Natural killer cell treated with Interleukin-12 subunit alpha and Interleukin-12 subunit beta and Interleukin-15 and Interleukin-18, amount 100 ng/mL, for 72 hours (primary cell): ENCODE results near the gene ABHD16A. TPM values are rescaled to one million over a fixed set of nuclear protein-coding genes. Genes with fewer than 3 reads are reported as not detected.

ENCODE experiments used
- ATAC-seq, 2 donors: fragments of 150-1000 bp; cut with Tn5 transposase in 1 of 2; sonication (Bioruptor Pico), chemical (Tn5 transposase) in 1 of 2; 2 replicates each; pipeline ENCODE4 v1.10.0; 2021
- DNase-seq: peaks from one replicate; pipeline ENCODE4 v3.0.0; 2022; ENCODE audit warnings: low spot score
- H3K27ac Mint-ChIP-seq, 2 donors: 1 replicate in 1 of 2; 2 replicates in 1 of 2; pipeline ENCODE4 v1.8.0; 2022; ENCODE audit warnings: mixed read lengths in 2 of 2, mild to moderate bottlenecking in 1 of 2, moderate library complexity in 1 of 2
- H3K27me3 Mint-ChIP-seq, 2 donors: 1 replicate in 1 of 2; 2 replicates in 1 of 2; pipeline ENCODE4 v1.8.0; 2022; ENCODE audit warnings: mixed read lengths in 2 of 2
- H3K36me3 Mint-ChIP-seq: one replicate; pipeline ENCODE4 v1.8.0; 2022; ENCODE audit warnings: mixed read lengths
- H3K4me1 Mint-ChIP-seq, 2 donors: 1 replicate in 1 of 2; 2 replicates in 1 of 2; pipeline ENCODE4 v1.8.0; 2022; ENCODE audit warnings: low read depth in 2 of 2, mixed read lengths in 2 of 2, mild to moderate bottlenecking in 1 of 2
- H3K4me3 Mint-ChIP-seq: one replicate; pipeline ENCODE4 v1.8.0; 2022; ENCODE audit warnings: mixed read lengths
- H3K9me3 Mint-ChIP-seq: 2 replicates; pipeline ENCODE4 v1.8.0; 2022; ENCODE audit warnings: mixed read lengths
- total RNA-seq, 2 donors: library from RNA; stranded (reverse); gene quantifications; one replicate each; pipeline ENCODE4 v1.2.3, GENCODE V29; 2022

The ABHD16A gene
- total RNA-seq, 2 donors from 2014 or later, result 60.6 to 77.5 TPM

DNA sequence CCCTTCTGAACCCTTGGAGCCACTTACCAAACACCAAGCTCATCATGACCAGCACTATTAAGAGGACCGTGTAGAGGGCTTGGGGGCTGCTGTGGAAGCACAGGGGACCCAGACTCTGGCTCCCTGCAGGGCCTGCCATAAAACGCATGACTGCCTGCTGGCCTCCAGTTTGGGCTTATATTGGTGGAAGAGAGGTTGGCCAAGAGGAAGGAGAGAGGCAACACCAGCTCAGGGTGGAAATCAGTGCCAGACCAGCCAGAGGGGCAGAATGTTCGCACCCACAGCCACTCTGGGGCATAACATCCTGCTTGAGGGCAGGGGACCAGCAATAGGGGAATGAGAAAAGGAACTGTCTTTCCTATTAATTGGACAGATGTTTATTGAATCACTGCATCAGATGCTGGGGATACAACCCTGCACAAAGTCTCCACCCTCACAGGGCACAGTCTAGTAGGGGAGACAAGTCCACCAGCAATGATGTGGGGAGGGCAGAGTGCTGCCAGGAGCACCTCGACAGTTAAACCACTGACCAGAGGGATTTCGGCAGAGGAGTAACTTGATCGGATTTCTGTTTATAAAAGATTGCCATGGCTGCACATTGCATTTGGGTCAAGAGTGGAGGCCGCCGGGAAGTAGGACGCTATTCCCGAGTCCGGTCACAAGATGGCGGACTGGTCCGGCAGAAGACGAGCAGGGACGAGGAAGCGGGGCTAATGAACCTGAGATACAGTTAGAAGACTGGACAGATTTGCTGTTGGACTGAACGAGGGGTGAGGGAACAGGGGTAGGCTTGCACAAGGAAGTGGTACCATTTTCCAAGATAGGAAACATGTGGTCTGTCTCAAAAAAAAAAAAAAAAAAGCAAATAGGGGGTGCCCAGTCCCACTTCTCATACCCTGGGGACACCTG is 22.6 kb downstream of the ABHD16A start, which contains the start of gene LY6G5C:
LY6G5C (minus strand) TSS at position 842 of the 909 bp plus-strand sequence; CDS start at position 148, 694 bp downstream.
- no peaks in the 10 kb centered on the region for H3K27me3 Mint-ChIP-seq
- peak; percentile 76 to 85 for ATAC-seq
- H3K4me1 Mint-ChIP-seq, result peaks cover 26 to 29% of the 10 kb centered on the region in 2 donors
- DNase-seq, result no peak
- peak within 1 kb of the TSS; percentile 44 to 89 for H3K27ac Mint-ChIP-seq
- H3K9me3 Mint-ChIP-seq, result no peaks in the 10 kb centered on the region
- no peaks in the 10 kb centered on the region for H3K36me3 Mint-ChIP-seq
- peak within 1 kb of the TSS; percentile 85 for H3K4me3 Mint-ChIP-seq

DNA sequence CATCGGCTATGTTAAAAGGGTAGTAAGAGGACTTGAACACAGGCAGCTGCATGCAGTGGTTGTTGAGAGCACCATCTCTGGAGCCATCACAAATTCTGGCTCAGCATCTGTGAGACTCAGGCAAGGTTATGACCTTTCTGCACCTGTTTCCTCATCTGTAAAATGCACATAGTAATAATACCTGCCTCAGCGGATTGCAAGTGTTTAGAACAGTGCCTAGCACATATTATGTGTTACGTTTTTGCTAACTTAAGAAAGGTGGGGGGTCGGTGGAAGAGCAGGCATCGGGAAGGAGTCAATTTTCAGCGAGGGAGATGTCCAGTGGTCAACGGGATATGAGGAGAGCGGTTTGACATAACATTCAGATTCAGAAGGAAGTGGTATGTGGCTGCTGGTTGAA is 25.2 kb downstream of the ABHD16A start:
- Mint-ChIP-seq H3K4me3 (no peak overlapping the region), H3K9me3 (no peaks in the 10 kb centered on the region), H3K27me3 (no peaks in the 10 kb centered on the region), H3K27ac (no peak overlapping the region), H3K4me1 (peaks cover 25 to 26% of the 10 kb centered on the region in 2 donors), H3K36me3 (no peaks in the 10 kb centered on the region)
- no peak for DNase-seq
- ATAC-seq, result no peak

DNA sequence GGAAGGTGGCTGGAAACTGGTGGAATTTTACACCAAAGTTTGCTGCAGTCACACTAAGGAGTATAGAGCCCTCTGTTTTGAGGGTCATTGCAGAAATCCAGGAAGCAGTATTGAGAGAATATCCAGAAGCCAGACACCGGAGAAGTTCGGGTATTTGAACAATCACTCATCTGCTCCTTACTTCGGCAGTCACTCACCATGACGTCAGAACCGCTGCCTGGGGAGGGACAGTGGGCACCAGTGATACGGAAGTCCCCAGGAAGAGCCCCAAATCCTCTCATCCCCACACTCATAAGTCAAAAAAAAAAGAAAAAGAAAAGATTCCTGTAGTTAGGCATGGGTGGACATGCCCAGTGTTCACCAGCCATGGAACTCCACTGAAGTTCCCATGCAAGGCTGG is 26.2 kb downstream of the ABHD16A start:
- no peak for DNase-seq
- peaks cover 25 to 26% of the 10 kb centered on the region in 2 donors for H3K4me1 Mint-ChIP-seq
- no peak for ATAC-seq
- H3K27me3 Mint-ChIP-seq, result no peaks in the 10 kb centered on the region
- peaks cover 5% of the 10 kb centered on the region for H3K36me3 Mint-ChIP-seq
- no peak overlapping the region for H3K27ac Mint-ChIP-seq
- H3K9me3 Mint-ChIP-seq, result no peaks in the 10 kb centered on the region
- H3K4me3 Mint-ChIP-seq, result no peak overlapping the region

DNA sequence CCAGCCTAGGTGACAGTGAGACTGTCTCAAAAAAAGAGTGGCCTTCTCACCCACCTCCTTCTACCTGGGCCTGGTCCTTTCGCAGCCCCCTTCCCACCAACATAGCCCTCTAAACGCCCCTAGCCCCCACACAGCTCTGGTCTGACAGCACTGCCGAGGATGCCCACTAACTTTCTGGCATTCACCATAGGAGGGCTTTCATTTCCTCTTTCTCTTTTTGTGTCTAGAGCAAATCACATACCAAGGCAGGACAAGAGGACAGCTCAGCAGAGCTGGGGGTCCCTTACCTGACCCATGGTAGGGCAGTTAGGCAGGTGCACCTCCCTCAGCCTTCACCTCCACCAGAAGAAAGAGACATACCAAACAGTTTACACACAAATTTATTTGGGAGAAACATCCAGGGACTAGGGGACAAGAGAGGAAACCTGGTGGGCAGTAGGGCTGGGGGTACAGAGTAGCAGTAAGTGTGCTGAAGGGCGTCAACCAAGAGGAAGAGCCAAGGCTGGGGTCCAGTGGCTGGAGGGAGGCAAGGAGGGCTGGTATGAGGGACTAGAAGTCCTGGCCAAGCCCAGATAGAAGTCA is 26.7 kb downstream of the ABHD16A start:
- H3K27ac Mint-ChIP-seq, result no peak overlapping the region

DNA sequence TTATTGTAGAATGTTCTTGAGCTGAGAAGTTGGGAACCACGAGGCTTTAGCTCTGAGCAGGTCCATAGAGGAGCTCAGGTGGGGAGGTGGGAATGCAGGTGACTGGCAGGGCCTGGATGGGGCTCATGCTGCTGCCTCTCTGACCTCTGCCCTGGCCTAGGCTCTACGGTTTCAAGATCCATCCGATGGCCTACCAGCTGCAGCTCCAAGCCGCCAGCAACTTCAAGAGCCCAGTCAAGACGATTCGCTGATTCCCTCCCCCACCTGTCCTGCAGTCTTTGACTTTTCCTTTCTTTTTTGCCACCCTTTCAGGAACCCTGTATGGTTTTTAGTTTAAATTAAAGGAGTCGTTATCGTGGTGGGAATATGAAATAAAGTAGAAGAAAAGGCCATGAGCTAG is 33.4 kb downstream of the ABHD16A start, which contains the start of gene LY6G5B:
LY6G5B (plus strand) TSS at position 301 of the 400 bp plus-strand sequence. CDS start 975 bp downstream, outside the sequence.
- ATAC-seq, result no peak
- no peaks in the 10 kb centered on the region for H3K27me3 Mint-ChIP-seq
- peaks cover 22 to 26% of the 10 kb centered on the region in 2 donors for H3K4me1 Mint-ChIP-seq
- peak within 1 kb of the TSS in 1 of 2 donors; percentile 21 for H3K27ac Mint-ChIP-seq
- H3K4me3 Mint-ChIP-seq, result no peak within 1 kb of the TSS
- DNase-seq, result no peak
- peaks cover 21% of the 10 kb centered on the region for H3K36me3 Mint-ChIP-seq
- H3K9me3 Mint-ChIP-seq, result no peaks in the 10 kb centered on the region

More for the DNA sequence above, 26.7 kb downstream of the ABHD16A start:
- Mint-ChIP-seq H3K4me3 (no peak overlapping the region), H3K4me1 (peaks cover 23% of the 10 kb centered on the region in 2 donors), H3K27me3 (no peaks in the 10 kb centered on the region), H3K36me3 (peaks cover 5% of the 10 kb centered on the region), H3K9me3 (no peaks in the 10 kb centered on the region)
- no peak for DNase-seq
- no peak for ATAC-seq

DNA sequence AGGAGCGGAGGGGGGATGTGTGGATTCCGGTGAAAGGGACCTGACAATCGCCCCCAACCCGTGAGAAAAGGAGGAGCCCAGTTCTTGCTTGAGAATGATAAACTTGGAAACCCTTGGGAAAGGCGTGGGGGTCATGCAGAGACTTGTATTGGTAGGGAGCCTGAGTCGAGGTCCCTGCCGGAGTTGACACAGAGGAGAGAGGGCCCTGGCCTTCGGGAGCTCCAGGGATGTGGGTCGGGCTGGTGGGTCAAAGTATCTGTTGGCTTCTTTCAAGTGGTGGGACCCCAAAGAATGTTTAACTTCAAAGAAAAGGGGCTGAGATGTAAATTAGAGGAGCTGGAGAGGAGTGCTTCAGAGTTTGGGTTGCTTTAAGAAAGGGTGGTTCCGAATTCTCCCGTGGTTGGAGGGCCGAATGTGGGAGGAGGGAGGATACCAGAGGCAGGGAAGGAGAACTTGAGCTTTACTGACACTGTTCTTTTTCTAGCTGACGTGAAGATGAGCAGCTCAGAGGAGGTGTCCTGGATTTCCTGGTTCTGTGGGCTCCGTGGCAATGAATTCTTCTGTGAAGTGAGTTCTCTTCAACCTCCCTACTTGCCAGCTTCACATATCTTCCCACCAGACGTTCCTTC is 36.7 kb downstream of the ABHD16A start:
- ATAC-seq (no peak), DNase-seq (no peak)
- Mint-ChIP-seq H3K4me3 (peak overlapping the region; percentile 97), H3K27me3 (no peaks in the 10 kb centered on the region), H3K36me3 (peaks cover 30% of the 10 kb centered on the region), H3K27ac (peak overlapping the region; percentile 93 to 99), H3K4me1 (peaks cover 43 to 48% of the 10 kb centered on the region in 2 donors), H3K9me3 (no peaks in the 10 kb centered on the region)

DNA sequence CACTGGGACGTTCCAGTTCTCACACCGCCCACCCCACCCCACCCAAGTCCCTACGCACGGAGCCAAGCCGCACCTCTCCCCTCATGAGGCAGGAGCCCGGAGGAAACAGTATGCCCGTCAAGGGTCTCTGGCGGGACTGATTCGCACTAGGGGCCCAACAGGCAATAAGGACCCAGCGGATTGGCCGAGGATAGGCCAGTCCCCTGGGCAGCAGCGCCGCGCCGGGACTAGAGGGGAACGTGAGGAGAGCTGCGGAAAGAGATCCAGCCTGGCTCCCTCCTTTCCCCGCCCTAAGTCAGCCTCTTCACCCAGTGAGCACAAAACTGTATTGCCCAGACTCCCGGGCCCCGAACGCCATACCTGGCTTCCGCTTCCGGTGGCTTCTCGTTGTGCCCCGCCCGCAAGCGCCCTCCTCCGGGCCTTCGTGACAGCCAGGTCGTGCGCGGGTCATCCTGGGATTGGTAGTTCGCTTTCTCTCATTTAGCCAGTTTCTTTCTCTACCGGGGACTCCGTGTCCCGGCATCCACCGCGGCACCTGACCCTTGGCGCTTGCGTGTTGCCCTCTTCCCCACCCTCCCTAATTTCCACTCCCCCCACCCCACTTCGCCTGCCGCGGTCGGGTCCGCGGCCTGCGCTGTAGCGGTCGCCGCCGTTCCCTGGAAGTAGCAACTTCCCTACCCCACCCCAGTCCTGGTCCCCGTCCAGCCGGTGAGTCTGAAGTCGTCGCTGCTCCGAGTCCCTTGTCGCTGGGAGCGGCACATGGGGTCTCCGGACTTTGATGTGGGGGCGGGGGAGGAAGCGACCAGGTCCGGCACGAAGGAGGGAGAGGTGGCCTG is 37.4 kb downstream of the ABHD16A start, which contains the start of gene CSNK2B:
CSNK2B (plus strand) TSS at position 580 of the 836 bp plus-strand sequence. CDS start 752 bp downstream, outside the sequence.
- no peaks in the 10 kb centered on the region for H3K9me3 Mint-ChIP-seq
- ATAC-seq (peak; percentile 93 to 95), DNase-seq (peak; percentile 99)
- peak within 1 kb of the TSS; percentile 93 to 99 for H3K27ac Mint-ChIP-seq
- no peaks in the 10 kb centered on the region for H3K27me3 Mint-ChIP-seq
- peak within 1 kb of the TSS; percentile 97 for H3K4me3 Mint-ChIP-seq
- peaks cover 48 to 49% of the 10 kb centered on the region in 2 donors for H3K4me1 Mint-ChIP-seq
- H3K36me3 Mint-ChIP-seq, result peaks cover 30% of the 10 kb centered on the region

DNA sequence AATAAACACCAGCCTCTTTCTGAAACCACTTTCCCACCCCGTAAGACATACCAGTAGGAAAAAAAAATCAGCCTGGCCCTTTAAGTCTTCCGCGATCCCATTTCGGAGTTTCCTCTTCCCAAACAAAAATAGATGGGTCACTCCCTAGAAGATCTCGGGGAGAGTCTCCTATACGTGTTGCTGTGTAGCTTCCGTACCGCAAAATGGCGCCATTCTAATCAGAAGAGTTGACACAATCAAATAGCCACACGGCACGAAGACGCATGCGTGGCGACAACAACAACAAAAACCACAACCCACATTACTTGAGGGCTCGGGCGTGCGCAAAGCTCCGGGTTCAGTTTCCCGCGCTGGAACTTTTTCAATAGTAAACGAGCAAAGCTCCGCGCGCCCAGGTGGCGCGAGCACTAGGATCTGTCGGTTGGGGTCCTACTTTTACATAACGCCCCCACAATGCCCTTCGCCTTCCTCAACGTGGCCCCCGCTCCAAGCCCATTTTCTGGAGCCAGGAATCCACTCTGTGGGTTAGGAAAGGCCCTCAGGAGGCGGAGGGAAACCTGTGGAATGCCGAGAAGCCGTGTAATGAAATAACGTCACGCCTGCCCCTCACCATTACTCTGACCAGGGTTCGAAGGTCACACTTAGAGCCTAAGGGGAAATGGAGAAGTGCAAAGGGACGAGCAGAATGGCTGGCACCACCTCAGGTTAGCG is 38.2 kb downstream of the ABHD16A start, which contains the start of gene GPANK1:
GPANK1 (minus strand) TSS at position 208 of the 711 bp plus-strand sequence. CDS start 519 bp downstream, outside the sequence.
- peaks cover 30% of the 10 kb centered on the region for H3K36me3 Mint-ChIP-seq
- H3K27me3 Mint-ChIP-seq, result no peaks in the 10 kb centered on the region
- peak within 1 kb of the TSS; percentile 97 for H3K4me3 Mint-ChIP-seq
- ATAC-seq (peak; percentile 59 to 69), DNase-seq (peak; percentile 92)
- peaks cover 52 to 53% of the 10 kb centered on the region in 2 donors for H3K4me1 Mint-ChIP-seq
- H3K9me3 Mint-ChIP-seq, result no peaks in the 10 kb centered on the region
- H3K27ac Mint-ChIP-seq, result peak within 1 kb of the TSS; percentile 93 to 99

DNA sequence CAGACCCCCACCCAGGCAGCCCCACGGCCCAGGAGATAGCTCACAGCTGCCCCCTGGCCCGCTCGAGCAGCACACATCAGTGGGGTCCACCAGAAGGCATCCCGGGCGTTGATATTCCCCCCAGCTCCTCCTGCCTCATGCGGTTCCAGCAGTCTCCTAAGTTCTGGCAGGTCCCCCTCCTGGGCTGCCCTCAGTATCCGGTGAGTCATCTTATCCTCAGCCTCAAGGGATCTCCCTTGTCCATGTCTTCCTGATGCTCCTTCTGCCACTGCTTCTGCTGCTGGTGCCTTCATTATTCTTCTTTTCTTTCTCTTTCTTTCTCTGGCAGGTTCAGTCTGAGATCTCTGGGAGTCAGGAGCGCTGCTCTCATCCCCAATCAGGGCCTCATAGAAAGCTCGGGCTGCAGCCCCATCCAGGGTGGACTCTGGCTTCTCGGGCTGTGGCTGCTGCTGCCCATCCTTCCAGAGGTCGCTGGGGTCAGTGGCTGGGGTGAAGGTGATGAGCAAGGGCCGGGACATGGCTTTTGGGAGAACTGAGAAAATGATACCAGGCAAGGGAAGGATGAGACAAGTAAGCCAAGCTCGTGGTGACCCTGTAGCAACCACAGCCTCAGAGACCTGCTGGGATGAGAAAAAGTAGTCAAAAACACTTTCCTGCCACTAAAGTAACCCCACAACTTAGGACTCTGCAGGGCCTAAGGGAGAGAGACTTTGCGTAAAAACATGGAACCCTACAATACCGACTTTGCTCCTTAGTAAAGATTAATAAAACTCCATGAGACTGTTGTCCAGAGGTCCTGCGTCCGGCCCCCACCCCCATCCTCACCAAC is 38.9 kb downstream of the ABHD16A start:
- no peak for ATAC-seq

DNA sequence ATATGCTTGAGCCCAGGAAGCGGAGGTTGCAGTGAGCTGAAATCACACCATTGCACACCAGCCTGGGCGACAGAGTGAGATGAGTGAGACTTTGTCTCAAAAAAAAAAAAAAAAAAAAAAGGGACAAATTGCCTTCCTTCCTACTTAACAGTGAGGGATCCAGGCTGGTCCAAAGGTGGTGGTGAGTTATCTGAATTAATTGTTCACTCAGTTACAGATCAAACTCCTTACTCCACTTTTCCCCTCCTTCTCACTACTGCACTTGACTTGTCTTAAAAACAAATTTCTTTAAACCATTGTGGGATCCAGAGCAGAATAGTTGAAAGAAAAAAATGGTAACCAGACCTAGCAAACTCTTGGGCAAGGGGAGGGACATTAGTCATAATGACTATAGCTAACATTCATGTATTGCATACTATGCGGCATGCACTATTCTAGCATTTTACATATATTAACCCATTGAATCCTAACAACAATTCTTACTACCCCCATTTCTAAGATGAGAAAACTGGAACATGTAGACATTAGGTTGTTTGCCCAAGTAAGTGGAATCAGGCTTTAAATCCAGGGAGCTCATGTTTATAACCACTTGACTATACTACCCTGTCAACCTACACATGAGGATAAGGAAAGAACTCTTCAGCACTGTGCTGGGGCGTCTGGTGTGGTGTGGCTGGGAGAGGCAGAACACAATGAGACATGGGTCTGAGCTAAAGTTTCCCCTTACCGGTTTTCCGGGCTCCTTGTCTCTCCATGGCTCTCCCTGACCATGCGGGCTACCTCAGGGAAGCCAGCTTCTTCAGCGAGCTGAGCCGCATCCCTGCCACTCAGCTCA is 39.8 kb downstream of the ABHD16A start:
- H3K36me3 Mint-ChIP-seq, result peaks cover 30% of the 10 kb centered on the region
- peak overlapping the region; percentile 97 for H3K4me3 Mint-ChIP-seq
- no peak for DNase-seq
- peak overlapping the region; percentile 93 to 99 for H3K27ac Mint-ChIP-seq
- peaks cover 68 to 69% of the 10 kb centered on the region in 2 donors for H3K4me1 Mint-ChIP-seq
- no peaks in the 10 kb centered on the region for H3K9me3 Mint-ChIP-seq
- no peaks in the 10 kb centered on the region for H3K27me3 Mint-ChIP-seq
- no peak for ATAC-seq

More for the DNA sequence above, 38.9 kb downstream of the ABHD16A start:
- peak overlapping the region; percentile 93 to 99 for H3K27ac Mint-ChIP-seq
- peaks cover 60% of the 10 kb centered on the region in 2 donors for H3K4me1 Mint-ChIP-seq
- peaks cover 30% of the 10 kb centered on the region for H3K36me3 Mint-ChIP-seq
- H3K27me3 Mint-ChIP-seq, result no peaks in the 10 kb centered on the region
- no peaks in the 10 kb centered on the region for H3K9me3 Mint-ChIP-seq
- DNase-seq, result no peak
- peak overlapping the region; percentile 97 for H3K4me3 Mint-ChIP-seq

DNA sequence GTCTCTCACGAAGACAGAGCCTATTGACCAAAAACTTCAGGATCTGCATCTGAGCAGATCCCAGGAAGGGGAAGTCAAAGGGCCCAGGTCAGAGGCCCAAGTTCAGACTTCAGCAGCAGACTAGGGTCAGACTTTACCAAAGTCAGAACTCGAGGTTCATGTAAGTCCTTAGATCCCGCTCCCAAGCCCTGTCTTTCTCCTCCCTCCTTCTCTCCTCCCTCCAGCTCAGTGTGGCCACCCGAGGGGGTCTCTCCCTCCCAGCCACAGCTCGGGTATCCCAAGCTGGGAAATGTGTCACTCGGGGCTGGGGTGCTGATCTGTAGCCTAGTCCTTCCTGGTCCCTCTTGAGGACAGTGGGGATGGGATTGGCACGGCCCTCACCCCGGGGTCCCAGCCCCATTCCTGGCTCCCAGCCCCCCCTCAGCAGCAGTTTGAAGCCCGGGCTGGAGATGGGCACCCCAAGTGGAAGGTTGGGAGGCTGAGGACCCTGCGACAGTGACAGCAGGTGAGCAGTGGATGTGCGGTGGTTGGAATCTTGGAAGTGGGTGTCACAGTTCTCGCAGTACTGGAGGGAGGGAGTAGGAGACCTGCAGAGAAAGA is 40.9 kb downstream of the ABHD16A start:
- H3K4me3 Mint-ChIP-seq, result peak overlapping the region; percentile 51
- H3K27ac Mint-ChIP-seq, result peak overlapping the region; percentile 56 to 76
- H3K27me3 Mint-ChIP-seq, result no peaks in the 10 kb centered on the region
- H3K9me3 Mint-ChIP-seq, result no peaks in the 10 kb centered on the region
- peaks cover 23% of the 10 kb centered on the region for H3K36me3 Mint-ChIP-seq
- peaks cover 68 to 70% of the 10 kb centered on the region in 2 donors for H3K4me1 Mint-ChIP-seq
- no peak for DNase-seq
- no peak for ATAC-seq
